ENCODE results near the gene ITPR2. TPM values are rescaled to one million over a fixed set of nuclear protein-coding genes. Genes with fewer than 3 reads are reported as not detected.
"Not testable (repeated sequence)": the region's sequence is repeated elsewhere in the genome, so short reads cannot be mapped to it uniquely, and the experiment has no call there.

ITPR2 gene
- total and polyA plus RNA-seq, 5 experiments from 2014 or later = 4.6 to 45.9 (median 9.6) TPM

- no peak for DNase-seq
- Mint-ChIP-seq H3K4me1 (peaks cover 0 to 10% (median 0%) of the 10 kb centered on the region in 4 donors), H3K4me3 (no peak overlapping the region), H3K27me3 (peaks cover 0 to 6% (median 1%) of the 10 kb centered on the region in 5 donors), H3K36me3 (peaks cover 0 to 28% (median 17%) of the 10 kb centered on the region in 3 donors), H3K9me3 (peaks cover 12 to 61% (median 30%) of the 10 kb centered on the region in 9 donors), H3K27ac (no peak overlapping the region)
- POLR2A ChIA-PET = no interaction called here
- no peak for ATAC-seq
Measured at GRCh38 chr12:26331136-26331535, 501.9 kb downstream of the ITPR2 start.

- Mint-ChIP-seq H3K36me3 (peaks cover 0 to 9% (median 5%) of the 10 kb centered on the region in 3 donors), H3K9me3 (peaks cover 5 to 35% (median 19%) of the 10 kb centered on the region in 9 donors), H3K27ac (no peak overlapping the region), H3K4me3 (no peak overlapping the region), H3K4me1 (peaks cover 0 to 10% (median 0%) of the 10 kb centered on the region in 4 donors), H3K27me3 (peaks cover 1 to 6% (median 4%) of the 10 kb centered on the region in 5 donors)
- ATAC-seq (no peak), DNase-seq (no peak)
- POLR2A ChIA-PET = no interaction called here
Measured at GRCh38 chr12:26327975-26328644, 504.9 kb downstream of the ITPR2 start.

- Mint-ChIP-seq H3K9me3 (peaks cover 0 to 10% (median 3%) of the 10 kb centered on the region in 9 donors), H3K36me3 (peaks cover 0 to 5% (median 3%) of the 10 kb centered on the region in 3 donors), H3K4me1 (peaks cover 0 to 12% (median 0%) of the 10 kb centered on the region in 4 donors), H3K27me3 (peaks cover 8 to 28% (median 10%) of the 10 kb centered on the region in 5 donors), H3K4me3 (no peak overlapping the region), H3K27ac (no peak overlapping the region)
- DNase-seq (no peak), ATAC-seq (no peak)
- POLR2A ChIA-PET = no interaction called here
Measured at GRCh38 chr12:26323673-26324072, 509.3 kb downstream of the ITPR2 start.

GRCh38 chr12:26319511-26319910 lies 513.5 kb downstream of the ITPR2 start:
- POLR2A ChIA-PET = no interaction called here
- peaks cover 4 to 24% (median 11%) of the 10 kb centered on the region in 9 donors for H3K9me3 Mint-ChIP-seq
- no peak for ATAC-seq
- no peak for DNase-seq
- peaks cover 2 to 17% (median 5%) of the 10 kb centered on the region in 3 donors for H3K36me3 Mint-ChIP-seq
- H3K27ac Mint-ChIP-seq = no peak overlapping the region
- no peak overlapping the region for H3K4me3 Mint-ChIP-seq
- H3K4me1 Mint-ChIP-seq = peaks cover 0 to 13% (median under 1%) of the 10 kb centered on the region in 4 donors
- peaks cover 7 to 33% (median 13%) of the 10 kb centered on the region in 5 donors for H3K27me3 Mint-ChIP-seq

- no peak for DNase-seq
- Mint-ChIP-seq H3K4me1 (peaks cover 0 to 13% (median under 1%) of the 10 kb centered on the region in 4 donors), H3K9me3 (peaks cover 7 to 32% (median 18%) of the 10 kb centered on the region in 9 donors), H3K27ac (peak overlapping the region in 1 of 10 donors; percentile 37), H3K27me3 (peaks cover 7 to 33% (median 14%) of the 10 kb centered on the region in 5 donors), H3K4me3 (no peak overlapping the region), H3K36me3 (peaks cover 2 to 24% (median 5%) of the 10 kb centered on the region in 3 donors)
- ATAC-seq = no peak
- POLR2A ChIA-PET = no interaction called here
Measured at GRCh38 chr12:26318661-26319068, 514.3 kb downstream of the ITPR2 start.

GRCh38 chr12:26317942-26318575 lies 514.9 kb downstream of the ITPR2 start:
- DNase-seq (no peak), ATAC-seq (peak in 1 of 2 donors; percentile 33)
- Mint-ChIP-seq H3K4me1 (peaks cover 0 to 13% (median under 1%) of the 10 kb centered on the region in 4 donors), H3K9me3 (peaks cover 10 to 38% (median 24%) of the 10 kb centered on the region in 9 donors), H3K27ac (peak overlapping the region in 1 of 10 donors; percentile 37), H3K4me3 (no peak overlapping the region), H3K27me3 (peaks cover 7 to 33% (median 14%) of the 10 kb centered on the region in 5 donors), H3K36me3 (peaks cover 2 to 30% (median 9%) of the 10 kb centered on the region in 3 donors)
- POLR2A ChIA-PET = interaction anchor here (0.6 kb wide), 1 partner anchor 143 kb away, joined by 3 read pairs; no protein-coding TSS in a partner anchor

GRCh38 chr12:26314103-26314502 lies 518.9 kb downstream of the ITPR2 start:
- ATAC-seq, POLR2A ChIA-PET, H3K27ac Mint-ChIP-seq, H3K4me3 Mint-ChIP-seq, DNase-seq: not testable (repeated sequence)
- Mint-ChIP-seq H3K27me3 (peaks cover 1 to 11% (median 7%) of the 10 kb centered on the region in 5 donors), H3K36me3 (peaks cover 2 to 28% (median 6%) of the 10 kb centered on the region in 3 donors), H3K9me3 (peaks cover 13 to 56% (median 35%) of the 10 kb centered on the region in 9 donors), H3K4me1 (peaks cover 0 to 13% (median under 1%) of the 10 kb centered on the region in 4 donors)

- peaks cover 0 to 10% (median 1%) of the 10 kb centered on the region in 5 donors for H3K27me3 Mint-ChIP-seq
- H3K9me3 Mint-ChIP-seq = peaks cover 15 to 72% (median 30%) of the 10 kb centered on the region in 9 donors
- ATAC-seq, H3K4me3 Mint-ChIP-seq, POLR2A ChIA-PET, DNase-seq, H3K4me1 Mint-ChIP-seq: not testable (repeated sequence)
- H3K27ac Mint-ChIP-seq = peak overlapping the region in 1 of 10 donors; percentile 66
- peaks cover 0 to 24% (median 6%) of the 10 kb centered on the region in 3 donors for H3K36me3 Mint-ChIP-seq
Measured at GRCh38 chr12:26310489-26310888, 522.5 kb downstream of the ITPR2 start.

GRCh38 chr12:26309634-26310033 lies 523.4 kb downstream of the ITPR2 start:
- Mint-ChIP-seq H3K27me3 (peaks cover 0 to 8% (median 2%) of the 10 kb centered on the region in 5 donors), H3K4me3 (no peak overlapping the region), H3K36me3 (peaks cover 0 to 21% (median 4%) of the 10 kb centered on the region in 3 donors), H3K9me3 (peaks cover 13 to 63% (median 28%) of the 10 kb centered on the region in 9 donors), H3K27ac (no peak overlapping the region), H3K4me1 (no peaks in the 10 kb centered on the region)
- POLR2A ChIA-PET = no interaction called here
- DNase-seq = no peak
- ATAC-seq = no peak

GRCh38 chr12:26304273-26304672 lies 528.7 kb downstream of the ITPR2 start:
- Mint-ChIP-seq H3K9me3 (peaks cover 0 to 28% (median 2%) of the 10 kb centered on the region in 9 donors), H3K27ac (no peak overlapping the region), H3K4me1 (peaks cover 2 to 6% (median 6%) of the 10 kb centered on the region in 4 donors), H3K4me3 (no peak overlapping the region), H3K36me3 (peaks cover 0 to 4% (median 0%) of the 10 kb centered on the region in 3 donors), H3K27me3 (peaks cover 0 to 31% (median 4%) of the 10 kb centered on the region in 5 donors)
- POLR2A ChIA-PET = no interaction called here
- ATAC-seq (no peak), DNase-seq (no peak)

GRCh38 chr12:26303418-26303817 lies 529.6 kb downstream of the ITPR2 start:
- H3K27ac Mint-ChIP-seq = no peak overlapping the region
- H3K27me3 Mint-ChIP-seq = peaks cover 0 to 31% (median 4%) of the 10 kb centered on the region in 5 donors
- H3K9me3 Mint-ChIP-seq = peaks cover 0 to 22% (median under 1%) of the 10 kb centered on the region in 9 donors
- peaks cover 0 to 4% (median 0%) of the 10 kb centered on the region in 3 donors for H3K36me3 Mint-ChIP-seq
- ATAC-seq = no peak
- POLR2A ChIA-PET = no interaction called here
- no peak overlapping the region for H3K4me3 Mint-ChIP-seq
- H3K4me1 Mint-ChIP-seq = peaks cover 2 to 14% (median 6%) of the 10 kb centered on the region in 4 donors
- no peak for DNase-seq

- POLR2A ChIA-PET = no interaction called here
- Mint-ChIP-seq H3K27ac (no peak overlapping the region), H3K27me3 (peaks cover 0 to 31% (median 4%) of the 10 kb centered on the region in 5 donors), H3K9me3 (peaks cover 0 to 15% (median 0%) of the 10 kb centered on the region in 9 donors), H3K4me1 (peaks cover 2 to 19% (median 6%) of the 10 kb centered on the region in 4 donors), H3K36me3 (peaks cover 0 to 4% (median 0%) of the 10 kb centered on the region in 3 donors), H3K4me3 (no peak overlapping the region)
- no peak for DNase-seq
- no peak for ATAC-seq
Measured at GRCh38 chr12:26302776-26303175, 530.2 kb downstream of the ITPR2 start.
